ENCODE data around the gene ZNF366. TPM values are rescaled to one million over a fixed set of nuclear protein-coding genes. Genes with fewer than 3 reads are reported as not detected.

The ZNF366 gene
- total and polyA plus RNA-seq, 2 of the 13 experiments (the other 11 are each of a cell fraction or from before 2014, with no cell fraction given): not detected

- TF ChIP-seq REPIN1 (CRISPR knock-in tag; IDR thresholded peaks at IDR 0.05; ENCODE audit: borderline replicate concordance, low read depth) (no peak), SP2 (CRISPR knock-in tag; IDR thresholded peaks at IDR 0.05) (no peak), IRF2 (CRISPR knock-in tag; IDR thresholded peaks at IDR 0.05) (no peak), BRCA1 (CRISPR knock-in tag; IDR thresholded peaks at IDR 0.05) (no peak), PRMT3 (CRISPR knock-in tag; IDR thresholded peaks at IDR 0.05; ENCODE audit: borderline replicate concordance, low read depth) (no peak), KDM4B (CRISPR knock-in tag; IDR thresholded peaks at IDR 0.05) (no peak), ZSCAN5A (CRISPR knock-in tag; IDR thresholded peaks at IDR 0.05; ENCODE audit: borderline replicate concordance) (no peak), ZFYVE20 (CRISPR knock-in tag; IDR thresholded peaks at IDR 0.05; ENCODE audit: borderline replicate concordance, low read depth) (no peak), RBM39 (IDR thresholded peaks at IDR 0.05; ENCODE audit: low read depth, low read length, poor library complexity, severe bottlenecking) (no peak), ZNF773 (CRISPR knock-in tag; IDR thresholded peaks at IDR 0.05; ENCODE audit: borderline replicate concordance) (no peak), THAP9 (CRISPR knock-in tag; IDR thresholded peaks at IDR 0.05; ENCODE audit: borderline replicate concordance) (no peak), MTF1 (CRISPR knock-in tag; IDR thresholded peaks at IDR 0.05) (no peak), PCBP1 (IDR thresholded peaks at IDR 0.05; ENCODE audit: borderline replicate concordance, low read depth, low read length) (no peak), ETV6 (CRISPR knock-in tag; conservative IDR thresholded peaks at IDR 0.05) (no peak), AGO1 (IDR thresholded peaks at IDR 0.05; ENCODE audit: low read depth, low read length, poor library complexity, severe bottlenecking) (no peak)
Measured at GRCh38 chr5:72529383-72529782, 22.2 kb upstream of the ZNF366 start (continued).

All from HepG2 (cell line).